Renal pelvis (tissue), 4 donors: ENCODE measurements around the gene LRRC46. TPM values are rescaled to one million over a fixed set of nuclear protein-coding genes. Genes with fewer than 3 reads are reported as not detected.

ENCODE experiments used
- DNase-seq: peaks from one replicate; pipeline ENCODE4 v3.0.0-alpha.2; 2013
- polyA plus RNA-seq, 3 donors: library from polyadenylated mRNA; unstranded; fragments of 120-200 nt; gene quantifications; one replicate each; pipeline ENCODE4 v1.2.1, GENCODE V29; 2013; ENCODE audit not compliant: insufficient read length in 3 of 3

Gene LRRC46
- polyA plus RNA-seq, 3 donors, result 2.3 to 4.1 (median 3.6) TPM

- no peak for DNase-seq
Observed at GRCh38 chr17:47875011-47875985, 43.8 kb downstream of the LRRC46 start.

- DNase-seq, result peak; percentile 89
Observed at GRCh38 chr17:47877368-47878034, 46.0 kb downstream of the LRRC46 start.

GRCh38 chr17:47878203-47879027 is 46.9 kb downstream of the LRRC46 start:
- no peak for DNase-seq

GRCh38 chr17:47879028-47879585 is 47.6 kb downstream of the LRRC46 start:
- DNase-seq, result no peak

- no peak for DNase-seq
Observed at GRCh38 chr17:47879776-47880454, 48.4 kb downstream of the LRRC46 start.

- no peak for DNase-seq
Observed at GRCh38 chr17:47882247-47882646, 50.8 kb downstream of the LRRC46 start.

GRCh38 chr17:47882695-47883588 is 51.5 kb downstream of the LRRC46 start:
- no peak for DNase-seq

- peak; percentile 48 for DNase-seq
Observed at GRCh38 chr17:47883589-47884426, 52.3 kb downstream of the LRRC46 start.

- no peak for DNase-seq
Observed at GRCh38 chr17:47884427-47884740, 52.9 kb downstream of the LRRC46 start.

- DNase-seq, result no peak
Observed at GRCh38 chr17:47884905-47885730, 53.6 kb downstream of the LRRC46 start.

Other genes starting within 250 kb of the LRRC46 start
- 100 to 1,000 TPM; 229 to 259 (median 254) TPM for gene KPNB1, start 181.8 kb upstream of the LRRC46 start, polyA plus RNA-seq
- gene TBKBP1, start 137.5 kb upstream of the LRRC46 start, polyA plus RNA-seq, result 10 to 100 TPM; 29.5 to 37.1 (median 31.8) TPM
- under 1 TPM; 0.09 to 0.18 (median 0.10) TPM for gene TBX21, start 98.4 kb upstream of the LRRC46 start, polyA plus RNA-seq
- 10 to 100 TPM; 14.5 to 18.5 (median 17.9) TPM for gene OSBPL7, start 9.9 kb upstream of the LRRC46 start, polyA plus RNA-seq
- gene MRPL10, start 129 bp upstream of the LRRC46 start, polyA plus RNA-seq, result 10 to 100 TPM; 55.4 to 61.7 (median 58.5) TPM
- 10 to 100 TPM; 56.2 to 92.0 (median 76.7) TPM for gene SCRN2, start 9.6 kb downstream of the LRRC46 start, polyA plus RNA-seq
- gene SP6, start 19.5 kb downstream of the LRRC46 start, polyA plus RNA-seq, result 1 to 10 TPM; 3.1 to 3.8 (median 3.5) TPM
- 10 to 100 TPM; 23.0 to 27.2 (median 23.4) TPM for gene SP2, start 64.6 kb downstream of the LRRC46 start, polyA plus RNA-seq
- 10 to 100 TPM; 18.1 to 27.0 (median 25.4) TPM for gene PNPO, start 109.9 kb downstream of the LRRC46 start, polyA plus RNA-seq
- gene PRR15L, start 126.2 kb downstream of the LRRC46 start, polyA plus RNA-seq, result 10 to 100 TPM; 20.4 to 22.7 (median 21.6) TPM
- gene CDK5RAP3, start 139.4 kb downstream of the LRRC46 start, polyA plus RNA-seq, result 100 to 1,000 TPM; 152 to 194 (median 178) TPM
- gene COPZ2, start 206.1 kb downstream of the LRRC46 start, polyA plus RNA-seq, result 10 to 100 TPM; 17.3 to 19.3 (median 18.0) TPM
- gene NFE2L1, start 216.7 kb downstream of the LRRC46 start, polyA plus RNA-seq, result 100 to 1,000 TPM; 224 to 246 (median 240) TPM